ENCODE results near the gene LIN9.

DNA sequence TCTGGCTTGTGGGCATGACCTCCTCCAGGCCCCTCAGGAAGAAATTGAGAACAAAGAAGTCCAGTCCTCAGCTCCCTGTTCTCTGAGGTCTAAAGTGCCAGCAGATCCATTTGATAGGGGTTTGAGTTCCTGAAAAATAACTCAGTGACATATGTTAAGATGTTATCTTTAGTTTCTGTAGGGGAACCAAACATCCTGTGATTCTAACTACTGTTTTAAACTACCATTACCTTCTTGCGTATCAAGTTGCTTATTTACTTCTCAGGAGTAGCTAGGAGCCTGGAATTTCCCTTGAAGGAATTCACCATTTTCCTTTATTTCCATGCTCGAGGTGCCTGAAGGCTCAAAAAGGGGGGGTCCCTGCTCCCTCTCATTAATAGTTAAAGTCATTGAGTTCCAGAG, 18.8 kb upstream of the LIN9 start:
- TF ChIP-seq, protein P1, sequence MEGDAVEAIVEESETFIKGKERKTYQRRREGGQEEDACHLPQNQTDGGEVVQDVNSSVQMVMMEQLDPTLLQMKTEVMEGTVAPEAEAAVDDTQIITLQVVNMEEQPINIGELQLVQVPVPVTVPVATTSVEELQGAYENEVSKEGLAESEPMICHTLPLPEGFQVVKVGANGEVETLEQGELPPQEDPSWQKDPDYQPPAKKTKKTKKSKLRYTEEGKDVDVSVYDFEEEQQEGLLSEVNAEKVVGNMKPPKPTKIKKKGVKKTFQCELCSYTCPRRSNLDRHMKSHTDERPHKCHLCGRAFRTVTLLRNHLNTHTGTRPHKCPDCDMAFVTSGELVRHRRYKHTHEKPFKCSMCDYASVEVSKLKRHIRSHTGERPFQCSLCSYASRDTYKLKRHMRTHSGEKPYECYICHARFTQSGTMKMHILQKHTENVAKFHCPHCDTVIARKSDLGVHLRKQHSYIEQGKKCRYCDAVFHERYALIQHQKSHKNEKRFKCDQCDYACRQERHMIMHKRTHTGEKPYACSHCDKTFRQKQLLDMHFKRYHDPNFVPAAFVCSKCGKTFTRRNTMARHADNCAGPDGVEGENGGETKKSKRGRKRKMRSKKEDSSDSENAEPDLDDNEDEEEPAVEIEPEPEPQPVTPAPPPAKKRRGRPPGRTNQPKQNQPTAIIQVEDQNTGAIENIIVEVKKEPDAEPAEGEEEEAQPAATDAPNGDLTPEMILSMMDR (conservative IDR thresholded peaks at IDR 0.05; ENCODE audit: low read depth in 2 of 2): no peak
- TF ChIP-seq EZH2 (IDR thresholded peaks at IDR 0.05; ENCODE audit: low read depth, unreplicated experiment): no peak
- TF ChIP-seq EZH2phosphoT487 (IDR thresholded peaks at IDR 0.05; ENCODE audit: unreplicated experiment): no peak

All from GM23338 (cell line).